HS-27A (cell line): ENCODE data around the gene PPIL1.

Source experiments
- DNase-seq: peaks from one replicate; pipeline ENCODE4 v3.0.0-alpha.2; 2012; ENCODE audit warnings: low read depth, missing footprints

PPIL1 gene

DNA sequence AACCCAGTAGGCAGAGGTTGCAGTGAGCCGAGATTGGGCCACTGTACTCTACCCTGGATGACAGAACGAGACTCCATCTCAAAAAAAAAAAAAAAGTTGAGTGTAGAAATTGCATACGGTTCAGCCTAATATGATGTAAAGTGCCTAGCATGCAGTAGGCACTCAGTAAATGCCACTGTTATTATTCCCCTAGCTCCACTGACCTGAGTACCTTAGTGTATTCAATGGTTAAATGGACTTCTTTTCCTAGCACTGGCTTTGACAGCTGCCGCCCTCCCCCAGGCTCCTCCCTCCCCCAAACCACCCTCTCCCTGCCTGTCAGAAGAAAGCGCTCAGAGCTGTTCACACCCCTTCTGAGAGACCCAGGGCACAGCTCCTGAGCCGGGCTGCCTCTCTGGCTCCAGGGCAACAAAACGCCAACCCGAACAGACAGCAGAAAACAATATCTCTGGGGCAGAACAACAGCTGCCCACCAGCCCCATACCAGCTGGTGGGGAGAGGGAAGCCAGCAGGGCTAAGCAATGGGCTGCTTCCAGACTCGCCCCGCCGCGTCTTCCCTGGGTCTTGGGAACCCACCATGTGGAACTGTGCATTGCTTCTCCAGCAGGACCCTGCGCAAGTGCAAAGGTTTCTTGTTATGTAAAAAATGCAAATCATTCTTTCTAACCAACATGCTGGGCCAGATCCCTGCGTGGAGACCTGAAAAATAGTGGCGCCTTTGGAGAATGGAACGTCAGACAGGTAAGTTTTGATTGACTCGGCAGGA is 39.8 kb downstream of the PPIL1 start:
- no peak for DNase-seq

DNA sequence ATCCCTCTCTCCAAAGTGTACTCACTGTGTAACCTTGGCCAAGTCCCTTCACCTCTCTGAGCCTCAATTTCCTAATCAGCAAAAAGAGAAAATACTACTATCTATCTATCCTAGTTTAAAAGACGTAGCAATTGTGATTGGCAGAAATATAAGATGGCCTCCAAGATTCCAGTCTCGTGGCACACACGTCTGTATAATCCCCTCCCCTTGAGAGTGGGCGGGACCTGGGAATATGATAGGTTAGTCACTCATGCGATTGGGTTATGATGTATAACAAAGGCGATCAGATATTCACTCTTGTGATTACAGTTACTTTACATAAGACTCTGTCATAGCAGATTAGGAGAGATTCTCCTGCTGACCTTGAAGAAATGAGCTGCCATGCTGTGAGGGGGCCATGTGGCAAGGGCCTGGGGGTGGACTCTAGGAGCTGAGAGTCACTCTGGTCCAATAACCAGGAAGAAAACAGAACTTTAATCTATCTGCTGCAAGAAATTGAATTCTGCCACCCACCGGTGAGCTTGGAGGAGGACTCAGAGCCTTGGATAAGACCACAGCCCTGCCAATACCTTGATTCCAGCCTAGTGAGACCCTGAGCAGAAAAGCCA is 41.3 kb downstream of the PPIL1 start:
- DNase-seq, result no peak

DNA sequence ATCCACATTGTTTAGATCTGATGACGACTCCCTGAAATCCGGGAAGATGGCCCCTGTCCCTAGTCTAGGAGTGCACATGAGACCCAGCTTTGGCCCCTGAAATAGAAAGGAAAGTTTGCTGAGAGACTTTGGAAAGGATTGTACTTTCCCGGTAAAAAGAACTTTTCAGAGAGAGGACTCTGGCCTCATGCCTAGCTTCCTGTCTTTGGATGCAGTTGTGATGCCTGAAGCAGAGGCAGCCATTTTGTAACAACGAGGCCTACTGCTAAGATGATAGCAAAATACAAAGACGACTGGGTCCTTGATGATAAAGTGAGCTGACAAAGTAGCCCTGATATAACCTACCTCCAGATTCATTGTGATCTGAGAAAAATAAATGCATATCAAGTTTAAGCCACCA is 42.3 kb downstream of the PPIL1 start:
- DNase-seq, result no peak

DNA sequence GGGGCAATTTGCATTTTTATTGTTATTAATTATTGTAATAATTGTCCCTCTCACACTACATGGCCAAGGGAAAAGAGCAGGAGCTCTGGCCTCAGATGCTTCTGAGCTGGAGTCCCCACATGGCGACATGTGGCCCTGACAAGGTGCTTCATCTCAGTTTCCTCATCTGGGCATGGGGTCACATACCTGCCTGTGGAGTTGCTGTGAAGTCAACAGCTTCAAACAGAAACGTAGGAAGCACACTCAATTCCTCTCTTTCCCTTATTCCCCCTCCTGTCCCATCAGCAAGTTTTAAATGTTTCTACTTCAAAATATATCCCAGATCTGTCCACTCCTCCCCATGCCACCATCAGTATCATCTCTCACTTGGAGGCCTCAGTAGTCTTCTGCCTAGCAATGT is 44.0 kb downstream of the PPIL1 start:
- no peak for DNase-seq

DNA sequence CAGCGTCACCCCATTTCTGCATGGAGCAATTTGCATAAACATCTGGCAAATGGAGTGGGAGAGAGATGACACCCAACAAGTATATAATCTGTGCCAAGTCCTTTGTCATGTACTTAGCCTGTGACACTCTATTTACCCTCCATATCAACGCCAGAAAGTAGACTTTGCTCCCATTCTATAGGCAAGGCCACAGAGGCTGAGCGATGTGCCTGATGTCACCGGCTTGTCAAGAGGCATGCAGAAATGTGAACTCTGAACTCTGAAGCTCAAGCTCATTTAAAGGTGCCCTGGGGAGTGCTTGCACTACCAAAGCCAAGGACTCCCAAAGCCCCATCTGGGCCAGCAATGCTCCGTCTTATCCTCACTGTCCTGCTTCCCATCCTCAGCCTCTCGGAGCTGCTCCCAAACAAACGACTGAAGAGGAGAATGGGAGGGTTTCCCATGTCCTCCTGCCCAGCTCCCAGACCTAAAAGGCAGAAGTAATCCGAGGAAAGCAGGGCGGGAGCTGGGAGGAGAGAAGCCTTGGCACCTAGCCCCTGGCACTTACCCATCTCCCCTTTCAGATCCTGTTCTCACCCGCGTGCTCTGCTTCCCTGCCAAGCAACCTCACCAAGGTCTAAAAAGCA is 44.6 kb downstream of the PPIL1 start:
- DNase-seq, result no peak

DNA sequence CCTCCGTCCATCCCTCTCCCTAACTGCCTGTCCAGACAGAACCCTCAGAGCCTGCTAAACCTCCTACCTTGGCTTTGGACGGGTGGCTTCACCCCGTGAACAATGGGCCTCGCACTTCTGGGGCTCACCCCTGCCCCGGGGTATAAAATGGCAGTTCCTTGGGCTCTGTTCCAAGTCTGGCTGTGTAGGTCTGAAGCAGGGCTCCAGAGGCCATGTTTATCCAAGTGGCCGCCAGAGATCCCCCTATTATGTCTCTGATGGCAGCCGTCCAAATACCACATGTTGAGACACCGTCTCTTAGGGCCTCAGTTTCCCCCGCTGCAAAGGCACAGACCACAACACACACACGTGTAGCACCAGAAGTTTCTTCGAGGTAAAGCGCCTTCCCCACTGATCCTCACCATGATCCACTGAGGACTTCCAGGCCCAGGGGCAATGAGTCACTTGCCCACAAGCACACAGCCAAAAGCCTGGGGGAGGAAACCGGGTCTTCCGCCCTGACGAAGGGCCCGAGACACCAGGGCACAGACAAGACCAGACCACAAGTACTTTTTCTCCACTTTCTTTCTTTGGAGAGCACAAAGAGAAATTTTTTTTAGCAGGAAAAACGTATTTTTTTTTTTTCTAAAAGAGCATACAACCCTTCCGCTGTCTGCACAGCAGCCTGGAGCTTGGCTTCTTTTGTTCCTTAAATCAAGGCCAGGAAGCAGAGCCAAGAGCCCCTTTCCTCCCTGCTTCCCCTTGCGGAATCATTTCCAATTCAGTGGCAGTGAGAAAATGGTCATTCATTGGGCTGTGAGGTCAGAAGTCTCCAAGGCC is 47.1 kb downstream of the PPIL1 start:
- no peak for DNase-seq

DNA sequence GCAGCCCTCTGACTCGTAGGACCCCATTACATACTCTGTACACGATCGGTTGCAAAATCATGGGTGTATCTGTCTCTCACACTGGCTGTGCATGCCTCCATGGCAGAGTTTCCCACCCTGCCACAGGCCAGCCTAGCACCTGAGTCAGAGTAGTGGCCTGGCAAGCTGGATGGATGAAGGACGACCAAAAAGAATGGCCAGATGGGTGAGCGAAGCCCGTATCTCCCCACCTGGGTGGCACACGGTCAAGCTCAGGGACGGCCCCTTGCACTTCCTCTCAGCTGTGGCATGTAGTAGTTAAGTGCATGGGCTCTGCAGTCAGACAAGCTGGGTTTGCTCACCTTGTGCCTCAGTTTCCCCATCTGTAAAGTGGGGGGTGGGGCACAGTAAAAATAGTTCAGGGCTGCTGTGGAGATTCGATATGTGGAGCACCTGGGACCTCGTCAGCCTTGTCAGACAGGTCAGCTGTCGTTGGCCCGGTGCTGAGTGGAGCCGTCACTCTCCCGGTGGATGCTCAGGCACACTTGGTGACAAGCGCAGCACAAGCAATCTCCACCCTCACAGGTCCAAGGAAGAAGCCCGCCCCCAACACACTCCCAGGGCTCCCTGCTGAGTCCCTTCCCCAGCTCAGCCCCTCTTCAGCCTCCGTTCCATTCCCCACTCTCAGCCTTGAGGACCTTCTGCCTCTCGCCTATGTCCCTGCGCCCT is 47.9 kb downstream of the PPIL1 start:
- DNase-seq, result no peak

DNA sequence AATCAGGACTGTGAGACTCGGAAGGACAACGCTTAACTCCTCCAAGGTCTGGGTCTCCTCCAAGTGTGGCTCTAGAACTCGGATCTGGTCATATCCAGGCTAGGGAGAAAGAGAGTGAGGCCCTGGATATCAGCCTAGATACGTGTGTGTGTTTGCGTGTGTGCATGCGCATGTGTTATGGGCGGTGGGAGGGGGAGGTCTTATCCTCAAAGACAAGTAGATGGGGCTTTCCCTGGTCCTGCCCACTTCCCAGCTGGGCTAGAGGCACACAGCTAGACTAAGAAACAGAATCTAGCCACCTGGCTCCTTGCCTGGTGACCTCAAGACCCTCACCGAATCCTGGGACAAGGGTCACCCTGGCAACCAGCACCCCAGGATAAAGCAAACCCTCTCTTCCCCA is 48.6 kb downstream of the PPIL1 start:
- no peak for DNase-seq

DNA sequence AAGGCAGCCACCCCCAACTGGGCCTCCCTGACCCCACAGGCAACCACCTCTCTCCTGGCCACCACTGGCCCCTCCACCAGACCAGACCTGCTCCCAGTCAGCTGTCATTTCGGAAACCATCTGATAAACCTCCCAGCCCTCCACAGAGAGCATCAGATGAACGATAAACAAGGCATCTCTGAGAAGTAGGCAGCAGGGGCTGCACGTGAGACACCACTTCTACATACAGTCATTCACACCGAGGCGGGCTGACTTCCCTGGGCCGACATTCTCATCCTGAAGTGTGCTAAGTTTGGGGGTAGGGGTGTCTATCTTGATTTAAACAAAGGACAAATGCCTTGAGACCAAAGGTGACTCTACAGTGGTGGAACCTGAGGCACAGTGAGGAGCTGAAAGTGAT is 49.2 kb downstream of the PPIL1 start:
- no peak for DNase-seq

DNA sequence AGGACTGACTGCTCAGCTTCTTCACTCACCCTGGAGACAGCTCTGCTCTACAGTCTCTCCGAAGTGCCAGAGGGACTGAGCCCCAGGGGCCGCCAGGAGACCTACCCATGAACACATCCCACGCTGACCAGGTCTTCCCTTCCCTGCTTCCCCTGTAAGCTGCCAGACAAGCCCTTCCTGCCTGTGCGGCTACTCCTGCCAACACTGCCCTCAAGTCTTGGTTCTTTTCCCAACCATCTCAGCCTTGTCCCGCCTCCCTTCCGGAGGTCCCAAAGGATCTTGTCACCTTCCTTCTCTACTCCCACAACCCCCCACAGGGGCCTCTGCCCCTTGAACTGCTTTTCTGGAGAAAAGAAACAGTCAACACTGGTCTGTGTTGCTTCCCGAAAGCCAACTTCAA is 50.4 kb downstream of the PPIL1 start:
- DNase-seq, result no peak

DNA sequence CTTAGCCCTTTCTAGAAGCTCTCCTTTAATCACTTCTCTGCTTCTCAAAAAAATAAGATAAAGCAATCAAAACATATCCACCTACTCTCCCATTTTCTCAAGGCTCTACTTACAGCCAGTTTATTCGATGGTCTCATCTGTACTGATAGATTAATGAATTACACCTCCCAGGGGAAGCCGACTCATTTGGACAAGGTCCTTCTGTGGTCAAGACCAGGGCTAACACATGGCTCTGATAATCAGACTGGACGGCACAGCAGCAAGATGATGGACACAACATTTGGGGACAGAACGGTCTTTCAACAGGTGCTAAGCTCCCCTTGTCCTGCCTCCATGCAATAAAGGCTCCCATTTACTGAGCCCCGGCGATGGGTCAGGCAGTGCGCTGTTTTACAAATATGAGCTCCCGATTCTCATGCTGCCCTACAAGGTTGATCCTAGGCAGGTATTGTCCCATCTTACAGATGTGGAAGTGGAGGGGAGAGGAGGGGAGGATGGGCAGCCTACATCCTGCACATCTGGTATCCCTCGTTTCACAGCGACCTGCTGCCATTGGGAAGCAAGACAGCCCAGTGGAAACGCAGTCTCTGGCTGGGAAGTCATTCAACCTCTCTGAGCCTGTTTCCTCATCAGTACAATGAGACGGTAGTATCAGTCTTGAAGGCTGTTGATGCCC is 51.0 kb downstream of the PPIL1 start:
- no peak for DNase-seq

DNA sequence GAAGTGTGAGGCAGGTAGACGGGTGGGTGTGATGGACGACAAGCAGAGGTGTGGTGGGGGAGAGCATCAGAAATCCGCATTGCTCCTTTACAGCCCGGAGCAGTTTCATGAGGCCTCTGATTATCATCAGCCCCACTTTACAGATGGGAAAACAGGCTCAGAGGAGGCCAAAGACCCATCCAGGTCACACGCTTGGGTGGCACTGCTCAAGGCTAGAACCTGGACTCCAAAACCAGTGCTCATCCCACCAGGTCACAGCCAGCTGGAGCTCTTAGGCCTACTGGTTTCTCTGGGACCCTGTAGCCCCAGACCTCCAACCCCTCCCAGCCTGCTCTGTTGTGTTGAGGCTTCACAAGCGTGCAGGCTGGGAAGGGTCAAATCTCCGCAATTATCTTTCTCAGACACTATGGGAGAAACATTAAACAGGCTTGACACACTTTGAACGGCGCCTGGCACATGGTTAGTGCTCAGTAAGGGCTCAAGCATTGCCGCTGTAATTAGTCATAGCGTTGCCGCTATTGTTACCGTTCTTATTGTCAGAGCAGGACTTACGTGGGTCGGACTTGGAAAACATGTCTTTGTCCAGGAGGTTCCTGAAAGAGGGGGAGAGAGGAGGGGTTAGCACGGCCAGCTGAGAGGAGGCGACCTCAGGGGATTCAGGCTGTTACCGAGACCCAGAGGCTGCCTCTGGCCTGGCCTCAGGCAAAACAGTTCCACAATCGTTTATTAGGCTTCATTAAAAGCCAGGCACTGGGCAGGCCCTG is 51.9 kb downstream of the PPIL1 start:
- no peak for DNase-seq

DNA sequence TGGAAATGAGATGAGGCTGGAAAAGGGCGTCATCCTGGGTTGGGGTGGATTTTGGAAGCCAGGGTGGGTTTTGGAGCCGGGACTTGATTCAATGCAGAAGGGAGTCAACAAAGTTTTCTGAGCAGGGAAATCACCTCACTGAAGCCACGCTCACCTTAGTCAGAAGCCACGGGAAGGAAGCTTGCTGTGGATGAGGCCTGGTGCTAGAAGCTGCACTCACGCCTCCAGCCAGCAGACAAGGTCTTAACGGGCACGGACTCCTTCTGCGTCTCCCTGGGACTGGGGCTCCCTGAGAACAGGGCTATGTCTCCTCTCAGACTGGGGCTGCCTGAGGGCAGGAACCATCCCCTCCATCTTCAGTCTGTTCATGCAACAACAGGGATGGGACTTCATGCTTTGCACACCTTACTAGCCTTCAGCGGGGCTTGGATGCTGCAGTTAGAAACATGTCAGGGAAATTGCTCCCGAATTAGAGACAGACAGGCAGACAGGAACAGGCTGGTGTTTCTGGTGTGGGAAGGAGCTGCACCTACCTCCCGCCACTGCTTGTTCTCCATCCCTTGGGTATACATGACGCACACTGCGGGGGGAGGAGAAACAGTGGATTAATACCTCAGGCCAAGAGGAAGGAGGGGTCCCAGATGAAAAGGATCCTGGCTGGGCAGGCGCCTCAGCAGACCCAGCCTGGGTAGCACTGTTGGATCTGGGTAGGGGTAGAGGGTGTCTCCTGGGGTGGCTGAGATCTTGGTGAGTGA is 52.8 kb downstream of the PPIL1 start:
- DNase-seq, result no peak

DNA sequence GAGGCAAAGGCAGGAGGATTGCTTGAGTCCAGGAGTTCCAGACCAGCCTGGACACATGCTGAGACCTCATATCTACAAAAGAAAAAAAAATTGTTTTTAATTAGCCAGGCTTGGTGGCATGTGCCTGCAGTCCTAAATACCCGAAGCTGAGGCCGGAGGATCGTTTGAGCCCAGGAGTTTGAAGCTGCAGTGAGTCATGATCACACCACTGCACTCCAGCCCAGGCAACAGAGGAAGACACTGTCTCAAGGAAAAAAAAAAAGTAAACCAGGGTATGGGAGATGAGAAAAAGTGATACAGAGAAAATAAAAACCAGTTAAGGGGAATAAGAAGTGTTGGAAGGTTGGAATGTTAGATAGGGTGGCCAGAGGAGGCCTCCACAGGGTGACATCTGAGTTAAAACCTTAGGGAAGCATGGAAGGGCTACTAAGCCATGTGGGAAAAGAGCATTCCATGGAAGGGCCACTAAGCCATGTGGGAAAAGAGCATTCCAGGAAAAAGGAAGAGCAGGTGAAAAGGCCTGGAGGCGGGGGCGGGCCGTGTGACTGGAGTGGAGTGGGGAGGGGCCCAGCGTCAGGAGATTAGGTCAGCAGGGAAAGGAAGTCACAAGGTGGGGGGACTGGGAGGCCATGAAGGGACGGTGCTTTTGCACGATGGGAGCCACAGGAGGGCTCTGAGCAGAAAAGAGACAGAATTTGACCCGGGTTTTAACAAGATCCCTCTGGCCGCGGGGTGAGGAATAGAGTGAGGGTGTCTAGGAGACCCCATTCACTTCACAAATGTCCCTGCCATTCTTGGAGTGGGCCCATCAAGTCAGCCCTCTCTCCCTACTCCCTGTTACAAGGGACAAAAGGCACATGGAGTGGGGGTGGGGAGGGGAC is 53.7 kb downstream of the PPIL1 start:
- DNase-seq, result no peak

DNA sequence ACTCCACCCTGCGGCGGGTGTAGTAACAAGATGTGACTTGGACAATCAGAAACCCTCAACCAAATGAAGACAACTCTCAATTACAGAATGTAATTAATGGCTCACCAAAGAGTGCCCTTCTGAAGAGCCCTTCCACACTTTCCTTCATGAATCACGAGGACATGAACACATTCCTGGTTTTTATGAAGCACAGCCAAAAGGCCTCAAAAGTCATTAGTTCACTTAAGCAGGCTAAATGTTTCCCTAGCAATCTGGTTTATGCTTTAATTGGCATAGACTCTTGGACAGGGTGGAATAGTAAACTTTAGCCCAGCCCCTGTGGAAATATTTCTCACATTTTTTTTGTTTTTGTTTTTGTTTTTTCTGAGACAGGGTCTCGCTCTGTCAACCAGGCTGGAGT is 55.8 kb downstream of the PPIL1 start:
- DNase-seq, result no peak

DNA sequence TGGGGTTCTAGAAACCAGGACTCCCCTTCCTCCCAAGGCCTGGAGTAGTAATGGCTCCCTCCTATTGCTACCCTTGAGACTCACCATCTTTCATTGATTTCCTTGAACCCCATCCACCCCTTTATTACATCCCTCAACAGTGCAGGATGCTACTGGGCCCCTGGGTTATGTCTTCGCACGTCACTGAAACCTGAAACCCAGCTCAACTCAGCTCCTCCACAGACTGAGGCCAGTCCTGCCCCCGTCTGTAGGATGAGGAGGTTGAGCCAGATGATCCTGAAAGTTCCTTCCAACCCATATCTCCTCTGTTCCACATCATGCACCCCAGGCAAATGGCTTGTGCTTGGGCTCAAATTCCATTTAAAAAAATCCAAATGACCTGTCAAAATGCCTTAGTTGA is 56.8 kb downstream of the PPIL1 start:
- DNase-seq, result no peak

DNA sequence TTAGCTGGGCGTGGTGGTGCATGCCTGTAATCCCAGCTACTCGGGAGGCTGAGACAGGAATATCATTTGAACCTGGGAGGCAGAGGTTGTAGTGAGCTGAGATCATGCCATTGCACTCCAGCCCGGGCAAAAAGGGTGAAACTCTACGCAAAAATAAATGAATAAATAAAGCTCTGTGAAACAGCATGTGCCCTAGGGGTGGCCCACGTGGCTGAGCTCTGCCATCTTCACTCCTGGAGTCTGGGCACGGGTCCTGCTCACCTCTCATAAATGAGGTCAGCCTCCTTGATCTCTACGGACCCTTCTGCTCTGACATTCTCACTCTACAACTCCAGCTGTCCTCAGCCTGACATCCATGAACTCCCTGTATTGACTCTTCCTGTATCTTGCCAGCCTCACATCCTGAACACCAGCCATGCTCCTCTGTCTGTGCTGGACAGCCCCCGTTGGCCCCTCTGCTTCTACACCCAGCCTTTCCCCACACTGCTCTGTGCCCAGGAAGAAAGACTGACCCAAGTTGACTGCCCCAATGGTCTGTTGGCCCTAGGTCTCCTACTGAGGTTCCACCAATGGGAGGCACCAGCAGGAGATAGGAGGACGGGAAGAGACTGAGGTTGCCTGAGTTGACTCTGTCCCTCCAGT is 57.3 kb downstream of the PPIL1 start:
- no peak for DNase-seq

DNA sequence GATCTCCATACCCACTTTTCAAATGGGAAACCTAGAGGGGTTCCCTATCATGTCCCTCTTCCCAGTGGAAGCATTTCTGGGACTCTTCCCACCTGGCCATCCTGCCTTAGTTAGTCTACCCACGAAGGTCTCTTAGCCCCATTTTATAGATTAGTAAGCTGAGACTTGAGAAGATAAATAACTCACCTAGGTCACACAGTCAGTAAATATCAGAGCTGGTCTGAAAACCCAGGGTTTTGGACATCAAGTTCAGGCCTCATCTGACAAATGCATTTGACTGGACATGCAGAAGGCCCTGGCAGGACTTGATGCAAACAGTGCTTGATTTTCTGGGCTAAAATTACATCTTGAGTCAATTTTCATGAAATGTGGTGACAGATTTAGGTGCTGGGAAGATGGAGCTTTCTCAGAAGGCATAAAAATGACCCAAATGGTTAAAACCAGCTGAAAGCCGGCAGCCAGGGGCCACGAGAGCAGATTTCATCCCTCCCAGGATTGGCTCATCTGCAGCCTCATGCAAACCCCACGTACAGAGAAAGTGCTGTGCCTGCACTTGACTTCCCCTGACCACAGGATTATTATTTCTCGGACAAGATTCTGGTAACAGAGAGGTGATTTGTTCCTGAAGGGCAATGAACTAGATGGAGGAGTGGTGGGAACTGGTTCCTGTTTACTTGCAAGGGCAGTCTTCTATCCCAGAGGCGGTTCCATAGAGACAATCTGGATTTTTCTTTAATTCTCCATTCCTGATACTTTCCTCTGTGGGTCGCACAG is 58.5 kb downstream of the PPIL1 start:
- DNase-seq, result no peak
